ENCODE results near the gene PIGR.

- no peak for TF ChIP-seq CTCF (conservative IDR thresholded peaks at IDR 0.05; ENCODE audit: low read depth, low read length)
- no peak for TF ChIP-seq EZH2 (IDR thresholded peaks at IDR 0.05; ENCODE audit: low read length, unreplicated experiment)
- TF ChIP-seq EZH2phosphoT487 (IDR thresholded peaks at IDR 0.05; ENCODE audit: borderline replicate concordance, low read length) = no peak
Observed at GRCh38 chr1:206887701-206888100, 58.6 kb downstream of the PIGR start.

Measured in PC-3 (cell line).